A549 (cell line): ENCODE data around the gene HOXD10. TPM values are rescaled to one million over a fixed set of nuclear protein-coding genes. Genes with fewer than 3 reads are reported as not detected.
A peak's percentile ranks its signal among the peaks of the same experiment; 100 is the strongest.

Source experiments
- ATAC-seq, 2 experiments: fragments of 200-7000 bp in 1 of 2; fragments of >200 bp in 1 of 2; cut with Nextera tagmentation in 1 of 2; cut with Tn5 transposase in 1 of 2; 3 replicates each; pipeline versions ENCODE4 v1.8.0 to v1.9.1; 2018 to 2020; ENCODE audit warnings: mild to moderate bottlenecking in 1 of 2, moderate library complexity in 1 of 2
- CTCF ChIA-PET: fragments of 300-600 bp; sonication (Branson Sonifier 250); formaldehyde crosslinking; extraction: SDS; loops from one replicate; lab custom pipeline; 2021; ENCODE audit warnings: antibody characterized with exemption, inconsistent platforms; lab: Yijun Ruan, JAX
- POLR2A ChIA-PET: fragments of 350-600 bp; formaldehyde crosslinking; extraction: SDS; loops from one replicate; lab custom pipeline; 2021; ENCODE audit warnings: antibody characterized with exemption, inconsistent platforms; lab: Yijun Ruan, JAX
- DNase-seq, 2 experiments: peaks; one replicate each; pipeline versions ENCODE4 v3.0.0 to v3.0.0-alpha.2; 2011 to 2016; ENCODE audit warnings: low read depth in 1 of 2, low spot score in 1 of 2
- FAIRE-seq: peaks from 2 replicates; lab custom pipeline; 2011; peaks lifted over from hg19 to GRCh38; lab: Jason Lieb, UNC
- H3K27ac ChIP-seq, 2 experiments: fragments of >200 bp; sonication (Bioruptor Twin); formaldehyde crosslinking; 3 replicates each; pipeline ENCODE4 v1.5.1; 2016 to 2017
- H3K4me1 ChIP-seq: fragments of >200 bp; sonication (Bioruptor Twin); formaldehyde crosslinking; 3 replicates; pipeline ENCODE4 v1.6.1; 2016
- H3K4me2 ChIP-seq: fragments of >200 bp; sonication (Bioruptor Twin); formaldehyde crosslinking; 3 replicates; pipeline ENCODE4 v1.6.1; 2016
- H3K4me3 ChIP-seq: fragments of >200 bp; sonication (Bioruptor Twin); formaldehyde crosslinking; 3 replicates; pipeline ENCODE4 v1.5.1; 2016
- H3K9me3 ChIP-seq: fragments of >200 bp; sonication (Bioruptor Twin); formaldehyde crosslinking; 3 replicates; pipeline ENCODE4 v1.6.1; 2016
- CBX8 ChIP-seq: fragments of 200-600 bp; sonication (generic); IDR thresholded peaks from 2 replicates; pipeline ENCODE4 v1.6.1; 2016
- EHF ChIP-seq: fragments of 250-450 bp; sonication (Bioruptor Pico); IDR thresholded peaks from 2 replicates; pipeline ENCODE4 v1.5.0; 2020; ENCODE audit warnings: mild to moderate bottlenecking
- EP300 ChIP-seq, 2 experiments: fragments of >200 bp; sonication (Bioruptor Twin); formaldehyde crosslinking; IDR thresholded peaks; 2 replicates in 1 of 2; 3 replicates in 1 of 2; pipeline ENCODE4 v1.6.1; 2016 to 2017
- FOSB ChIP-seq: fragments of 250-450 bp; sonication (Bioruptor Pico); IDR thresholded peaks from 2 replicates; pipeline ENCODE4 v1.5.0; 2020; ENCODE audit warnings: mild to moderate bottlenecking, moderate library complexity
- FOXS1 ChIP-seq: fragments of 250-450 bp; sonication (Bioruptor Pico); IDR thresholded peaks from 2 replicates; pipeline ENCODE4 v1.5.0; 2020; ENCODE audit warnings: mild to moderate bottlenecking, moderate library complexity
- HDAC2 ChIP-seq: fragments of 200-600 bp; sonication (generic); IDR thresholded peaks from 2 replicates; pipeline ENCODE4 v1.6.1; 2016
- HOXB5 ChIP-seq: fragments of 250-450 bp; sonication (Bioruptor Pico); IDR thresholded peaks from 2 replicates; pipeline ENCODE4 v1.5.0; 2020; ENCODE audit warnings: mild to moderate bottlenecking, moderate library complexity
- JUN ChIP-seq, 2 experiments: fragments of >200 bp; sonication (Bioruptor Twin); formaldehyde crosslinking; IDR thresholded peaks; 2 replicates in 1 of 2; 3 replicates in 1 of 2; pipeline ENCODE4 v1.6.1; 2016 to 2017
- JUNB ChIP-seq: fragments of >200 bp; sonication (Bioruptor Twin); formaldehyde crosslinking; IDR thresholded peaks from 2 replicates; pipeline ENCODE4 v1.6.1; 2016
- MAFK ChIP-seq: fragments of 450-650 bp; IDR thresholded peaks from 2 replicates; pipeline ENCODE4 v1.6.1; 2014; ENCODE audit not compliant: partially characterized antibody
- NFE2L2 ChIP-seq: fragments of 150-350 bp; conservative IDR thresholded peaks from 2 replicates; pipeline ENCODE4 v1.6.1; 2014; ENCODE audit warnings: low read length
- NPAS2 ChIP-seq: fragments of 250-450 bp; sonication (Bioruptor Pico); IDR thresholded peaks from 2 replicates; pipeline ENCODE4 v1.8.0; 2022; ENCODE audit warnings: mild to moderate bottlenecking, moderate library complexity, borderline replicate concordance
- NR3C1 ChIP-seq: fragments of >200 bp; sonication (Bioruptor Twin); formaldehyde crosslinking; IDR thresholded peaks from 3 replicates; pipeline ENCODE4 v1.6.1; 2017
- RARB ChIP-seq: fragments of 250-450 bp; sonication (Bioruptor Pico); IDR thresholded peaks from 2 replicates; pipeline ENCODE4 v1.8.0; 2021; ENCODE audit warnings: mild to moderate bottlenecking, moderate library complexity
- RCOR1 ChIP-seq: fragments of 150-350 bp; IDR thresholded peaks from 2 replicates; pipeline ENCODE4 v1.6.1; 2014; ENCODE audit warnings: antibody characterized with exemption, low read length, low read depth
- SREBF2 ChIP-seq: fragments of 450-650 bp; IDR thresholded peaks from 2 replicates; pipeline ENCODE4 v1.6.1; 2014; ENCODE audit warnings: mild to moderate bottlenecking, moderate library complexity
- TP53 ChIP-seq: fragments of 250-450 bp; sonication (Bioruptor Pico); IDR thresholded peaks from 2 replicates; pipeline ENCODE4 v1.5.0; 2021; ENCODE audit warnings: mild to moderate bottlenecking, moderate library complexity
- ZC3H11A ChIP-seq: fragments of 450-650 bp; IDR thresholded peaks from 2 replicates; pipeline ENCODE4 v1.6.1; 2014; ENCODE audit warnings: antibody characterized with exemption, mild to moderate bottlenecking
- ZNF302 ChIP-seq: fragments of 250-450 bp; sonication (Bioruptor Pico); IDR thresholded peaks from 2 replicates; pipeline ENCODE4 v1.9.0; 2021; ENCODE audit warnings: inconsistent platforms, mild to moderate bottlenecking, moderate library complexity
- WGBS: methylation state at CpG from one replicate; pipeline ENCODE4 v1.1.6; 2017; ENCODE audit errors: missing lambda C conversion rate; 5-methylcytosine and 5-hydroxymethylcytosine counted together
- polyA plus RNA-seq, 4 experiments: library from polyadenylated mRNA; depleted of rRNA in 3 of 4; stranded (reverse); fragments of >200 nt; fragmentation: RNase III in 1 of 4; extraction: RNeasy Plus Mini Kit Qiagen cat#74134 plus additional on column Dnase treatment in 1 of 4; gene quantifications; 2 replicates in 3 of 4; 3 replicates in 1 of 4; pipeline ENCODE4 v1.2.3, GENCODE V29; 2011 to 2017
- TF ChIP-seq, protein P1 (sequence below): fragments of >200 bp; sonication (Bioruptor Twin); formaldehyde crosslinking; IDR thresholded peaks from 3 replicates; pipeline ENCODE4 v1.6.1; 2016
- TF ChIP-seq, protein P2 (sequence below): IDR thresholded peaks from 2 replicates; pipeline ENCODE4 v1.6.1; 2012
- TF ChIP-seq, protein P3 (sequence below): fragments of >200 bp; sonication (Bioruptor Twin); formaldehyde crosslinking; IDR thresholded peaks from 3 replicates; pipeline ENCODE4 v1.5.1; 2016
- TF ChIP-seq, protein P4 (sequence below): fragments of 450-650 bp; IDR thresholded peaks from 2 replicates; pipeline ENCODE4 v1.6.1; 2014; ENCODE audit warnings: antibody characterized with exemption
- TF ChIP-seq, protein P5 (sequence below): IDR thresholded peaks from 2 replicates; pipeline ENCODE4 v1.6.1; 2012; ENCODE audit warnings: low read depth, borderline replicate concordance
- TF ChIP-seq, protein P6 (sequence below): fragments of >200 bp; sonication (Bioruptor Twin); formaldehyde crosslinking; IDR thresholded peaks from 2 replicates; pipeline ENCODE4 v1.6.1; 2016

The HOXD10 gene
- polyA plus RNA-seq, 2 of the 4 experiments (the other 2 are of a cell fraction), result 4.3 to 4.8 TPM

DNA sequence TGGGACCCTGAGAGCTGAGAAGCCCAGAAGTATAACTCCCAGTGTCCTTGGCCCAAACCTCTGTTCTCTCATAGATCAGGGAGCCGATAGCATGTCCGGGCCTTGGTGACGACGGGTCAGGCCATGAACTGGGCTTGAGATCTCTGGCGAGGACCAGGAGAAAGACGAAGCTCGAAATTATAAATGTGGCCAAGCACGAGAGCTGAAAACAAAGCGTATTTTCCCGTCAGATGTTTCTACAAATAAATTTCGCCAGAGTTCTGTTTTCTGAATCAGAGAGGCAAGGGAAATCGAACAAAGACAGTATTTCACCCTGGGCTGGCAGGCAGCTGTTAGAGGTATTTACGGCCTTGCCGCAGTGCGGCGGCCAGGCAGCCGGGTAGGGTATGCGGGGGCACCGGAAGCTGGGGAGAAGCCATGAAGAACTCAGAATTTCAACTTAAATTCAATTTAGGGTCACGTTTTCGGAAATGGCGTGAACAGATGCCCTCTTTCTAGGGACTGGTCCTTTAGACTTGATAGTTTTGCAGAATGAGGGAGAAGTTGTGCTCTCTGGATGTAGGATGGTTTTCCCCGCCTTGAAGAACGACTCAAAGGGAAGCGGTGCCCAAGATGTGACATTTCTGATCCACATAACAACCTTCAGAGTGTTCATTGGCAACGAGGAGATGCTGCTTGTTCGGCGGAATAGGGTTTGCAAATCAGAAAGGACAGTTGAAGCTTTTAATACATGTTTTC is 22.5 kb downstream of the HOXD10 start:
- Histone ChIP-seq H3K27ac (no peak overlapping the region), H3K4me1 (peaks cover 7% of the 10 kb centered on the region; the same call in 2 of the 3 replicates), H3K9me3 (no peaks in the 10 kb centered on the region), H3K4me2 (no peak overlapping the region), H3K4me3 (no peak overlapping the region)
- TF ChIP-seq JUNB (no peak), JUN (IDR thresholded peaks at IDR 0.05) (no peak), TP53 (CRISPR knock-in tag) (no peak), EHF (no peak), HOXB5 (CRISPR knock-in tag) (no peak), ZC3H11A (no peak), EP300 (IDR thresholded peaks at IDR 0.05) (no peak), CBX8 (no peak), ZNF302 (no peak), RARB (CRISPR knock-in tag) (no peak)
- TF ChIP-seq, protein P1, sequence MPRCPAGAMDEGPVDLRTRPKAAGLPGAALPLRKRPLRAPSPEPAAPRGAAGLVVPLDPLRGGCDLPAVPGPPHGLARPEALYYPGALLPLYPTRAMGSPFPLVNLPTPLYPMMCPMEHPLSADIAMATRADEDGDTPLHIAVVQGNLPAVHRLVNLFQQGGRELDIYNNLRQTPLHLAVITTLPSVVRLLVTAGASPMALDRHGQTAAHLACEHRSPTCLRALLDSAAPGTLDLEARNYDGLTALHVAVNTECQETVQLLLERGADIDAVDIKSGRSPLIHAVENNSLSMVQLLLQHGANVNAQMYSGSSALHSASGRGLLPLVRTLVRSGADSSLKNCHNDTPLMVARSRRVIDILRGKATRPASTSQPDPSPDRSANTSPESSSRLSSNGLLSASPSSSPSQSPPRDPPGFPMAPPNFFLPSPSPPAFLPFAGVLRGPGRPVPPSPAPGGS, result no peak
- TF ChIP-seq, protein P2, sequence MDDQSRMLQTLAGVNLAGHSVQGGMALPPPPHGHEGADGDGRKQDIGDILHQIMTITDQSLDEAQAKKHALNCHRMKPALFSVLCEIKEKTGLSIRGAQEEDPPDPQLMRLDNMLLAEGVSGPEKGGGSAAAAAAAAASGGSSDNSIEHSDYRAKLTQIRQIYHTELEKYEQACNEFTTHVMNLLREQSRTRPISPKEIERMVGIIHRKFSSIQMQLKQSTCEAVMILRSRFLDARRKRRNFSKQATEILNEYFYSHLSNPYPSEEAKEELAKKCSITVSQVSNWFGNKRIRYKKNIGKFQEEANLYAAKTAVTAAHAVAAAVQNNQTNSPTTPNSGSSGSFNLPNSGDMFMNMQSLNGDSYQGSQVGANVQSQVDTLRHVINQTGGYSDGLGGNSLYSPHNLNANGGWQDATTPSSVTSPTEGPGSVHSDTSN, result no peak
- DNase-seq (no peak), FAIRE-seq (no peak), ATAC-seq (no peak)
- ChIA-PET POLR2A (no interaction called here), CTCF (interaction anchor here (0.5 to 11.6 kb wide), 23 partner anchors 9 to 1018 kb away, joined by 3 to 216 read pairs (median 9); partner anchors contain the start of gene HOXD4)
- 93% methylated on average over 28 of the region's 28 CpGs for WGBS

DNA sequence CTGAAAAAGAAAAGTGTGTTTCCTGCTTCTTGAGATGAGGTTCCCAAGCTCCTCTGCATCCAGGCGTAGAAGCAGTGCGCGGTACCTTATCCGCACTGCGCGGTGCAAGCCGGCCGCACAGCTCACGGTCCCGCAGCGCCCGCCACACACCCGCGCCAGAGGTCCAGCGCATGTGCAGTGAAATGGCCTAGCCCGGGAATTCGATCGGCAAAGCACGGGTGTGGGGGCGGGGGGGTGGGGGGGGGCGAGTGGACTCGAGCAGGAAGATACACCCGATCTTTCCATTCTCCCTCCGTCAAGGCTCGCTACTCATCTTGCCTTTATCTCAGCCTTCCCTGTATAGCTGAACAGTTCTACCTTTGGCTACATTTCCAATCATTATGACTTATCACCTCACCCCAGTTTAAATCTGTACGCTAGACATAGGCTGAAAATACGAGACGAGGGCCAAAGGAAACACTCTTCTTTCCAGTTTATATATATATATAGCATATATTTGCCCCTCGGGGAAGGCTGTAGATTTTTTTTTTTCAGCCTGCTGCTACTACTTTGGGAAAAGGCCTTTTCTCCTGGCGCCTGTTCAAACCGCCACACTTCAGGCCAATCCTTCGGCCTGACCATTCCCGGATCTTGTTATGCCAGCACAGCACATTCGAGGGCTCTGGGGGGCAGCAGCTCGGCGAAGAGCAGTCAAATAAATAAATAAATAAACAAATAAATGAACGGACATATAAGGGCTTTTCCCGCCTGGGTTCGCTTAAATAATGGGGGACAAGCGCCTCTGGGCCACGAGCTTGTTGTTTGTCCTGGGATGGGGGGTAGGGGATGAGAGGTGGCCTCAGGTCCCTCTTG is 23.3 kb downstream of the HOXD10 start:
- 72% methylated on average over 41 of the region's 41 CpGs for WGBS
- ChIA-PET POLR2A (interaction anchor here (0.6 to 2.2 kb wide), 4 partner anchors 13 to 512 kb away, joined by 3 to 9 read pairs (median 6); no protein-coding TSS in a partner anchor), CTCF (interaction anchor here (0.5 to 11.6 kb wide), 94 partner anchors 8 to 1416 kb away, joined by 3 to 216 read pairs (median 5); partner anchors contain the start of genes HOXD1, HOXD3 and HOXD4)
- Histone ChIP-seq H3K4me2 (peak overlapping the region; percentile 77), H3K9me3 (no peaks in the 10 kb centered on the region), H3K4me1 (peaks cover 7% of the 10 kb centered on the region; the same call in 2 of the 3 replicates), H3K4me3 (peak overlapping the region; percentile 49), H3K27ac (peak overlapping the region; percentile 87 to 99)
- ATAC-seq (no peak; a peak in 2 of 6 replicates), DNase-seq (no peak), FAIRE-seq (no peak)
- TF ChIP-seq, protein P3, sequence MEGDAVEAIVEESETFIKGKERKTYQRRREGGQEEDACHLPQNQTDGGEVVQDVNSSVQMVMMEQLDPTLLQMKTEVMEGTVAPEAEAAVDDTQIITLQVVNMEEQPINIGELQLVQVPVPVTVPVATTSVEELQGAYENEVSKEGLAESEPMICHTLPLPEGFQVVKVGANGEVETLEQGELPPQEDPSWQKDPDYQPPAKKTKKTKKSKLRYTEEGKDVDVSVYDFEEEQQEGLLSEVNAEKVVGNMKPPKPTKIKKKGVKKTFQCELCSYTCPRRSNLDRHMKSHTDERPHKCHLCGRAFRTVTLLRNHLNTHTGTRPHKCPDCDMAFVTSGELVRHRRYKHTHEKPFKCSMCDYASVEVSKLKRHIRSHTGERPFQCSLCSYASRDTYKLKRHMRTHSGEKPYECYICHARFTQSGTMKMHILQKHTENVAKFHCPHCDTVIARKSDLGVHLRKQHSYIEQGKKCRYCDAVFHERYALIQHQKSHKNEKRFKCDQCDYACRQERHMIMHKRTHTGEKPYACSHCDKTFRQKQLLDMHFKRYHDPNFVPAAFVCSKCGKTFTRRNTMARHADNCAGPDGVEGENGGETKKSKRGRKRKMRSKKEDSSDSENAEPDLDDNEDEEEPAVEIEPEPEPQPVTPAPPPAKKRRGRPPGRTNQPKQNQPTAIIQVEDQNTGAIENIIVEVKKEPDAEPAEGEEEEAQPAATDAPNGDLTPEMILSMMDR, result no peak
- TF ChIP-seq RCOR1, result no peak
- TF ChIP-seq FOXS1, result no peak
- no peak for TF ChIP-seq NFE2L2
- no peak for TF ChIP-seq SREBF2
- TF ChIP-seq, protein P4, sequence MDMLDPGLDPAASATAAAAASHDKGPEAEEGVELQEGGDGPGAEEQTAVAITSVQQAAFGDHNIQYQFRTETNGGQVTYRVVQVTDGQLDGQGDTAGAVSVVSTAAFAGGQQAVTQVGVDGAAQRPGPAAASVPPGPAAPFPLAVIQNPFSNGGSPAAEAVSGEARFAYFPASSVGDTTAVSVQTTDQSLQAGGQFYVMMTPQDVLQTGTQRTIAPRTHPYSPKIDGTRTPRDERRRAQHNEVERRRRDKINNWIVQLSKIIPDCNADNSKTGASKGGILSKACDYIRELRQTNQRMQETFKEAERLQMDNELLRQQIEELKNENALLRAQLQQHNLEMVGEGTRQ, result no peak
- no peak for TF ChIP-seq HDAC2
- TF ChIP-seq, protein P1, result no peak
- no peak for TF ChIP-seq ZNF302
- no peak for TF ChIP-seq MAFK
- TF ChIP-seq, protein P5, sequence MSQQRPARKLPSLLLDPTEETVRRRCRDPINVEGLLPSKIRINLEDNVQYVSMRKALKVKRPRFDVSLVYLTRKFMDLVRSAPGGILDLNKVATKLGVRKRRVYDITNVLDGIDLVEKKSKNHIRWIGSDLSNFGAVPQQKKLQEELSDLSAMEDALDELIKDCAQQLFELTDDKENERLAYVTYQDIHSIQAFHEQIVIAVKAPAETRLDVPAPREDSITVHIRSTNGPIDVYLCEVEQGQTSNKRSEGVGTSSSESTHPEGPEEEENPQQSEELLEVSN, result no peak
- no peak for TF ChIP-seq FOSB
- no peak for TF ChIP-seq EP300 (IDR thresholded peaks at IDR 0.05)
- TF ChIP-seq NPAS2, result no peak
- TF ChIP-seq NR3C1, result no peak
- TF ChIP-seq, protein P6, sequence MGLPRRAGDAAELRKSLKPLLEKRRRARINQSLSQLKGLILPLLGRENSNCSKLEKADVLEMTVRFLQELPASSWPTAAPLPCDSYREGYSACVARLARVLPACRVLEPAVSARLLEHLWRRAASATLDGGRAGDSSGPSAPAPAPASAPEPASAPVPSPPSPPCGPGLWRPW, result no peak
- TF ChIP-seq, protein P2, result no peak
